AG04450 (cell line): ENCODE data around the gene CXXC4. TPM values are rescaled to one million over a fixed set of nuclear protein-coding genes. Genes with fewer than 3 reads are reported as not detected.

Experiments
- CTCF ChIA-PET: fragments of 300-600, 350-600 bp; formaldehyde crosslinking; extraction: SDS; loops from one replicate; lab custom pipeline; 2022; ENCODE audit warnings: antibody characterized with exemption, inconsistent platforms; lab: Charles Lee
- POLR2A ChIA-PET: fragments of 350-600 bp; formaldehyde crosslinking; extraction: SDS; loops from one replicate; lab custom pipeline; 2021; ENCODE audit warnings: antibody characterized with exemption, inconsistent platforms; lab: Yijun Ruan, JAX
- DNase-seq: peaks from one replicate; pipeline ENCODE4 v3.0.0-alpha.2; 2011; ENCODE audit warnings: low read depth, low spot score
- H3K27ac ChIP-seq: one replicate; pipeline ENCODE4 v1.5.1; 2012; ENCODE audit warnings: low read depth, low read length, control low read depth
- H3K27me3 ChIP-seq: one replicate; pipeline ENCODE4 v1.6.0; 2012; ENCODE audit warnings: low read length; ENCODE audit not compliant: control insufficient read depth, insufficient read depth
- H3K4me3 ChIP-seq: 2 replicates; pipeline ENCODE4 v1.5.1; 2011; ENCODE audit warnings: mild to moderate bottlenecking, low read depth, low read length, control low read depth
- H3K9me3 ChIP-seq: 2 replicates; pipeline ENCODE4 v1.5.1; 2012; ENCODE audit warnings: low read length; ENCODE audit not compliant: control insufficient read depth, insufficient read depth
- polyA plus RNA-seq: library from polyadenylated mRNA; depleted of rRNA; stranded (reverse); fragments of >200 nt; gene quantifications from 2 replicates; pipeline ENCODE4 v1.2.3, GENCODE V29; 2011
- TF ChIP-seq, protein P1 (sequence below): IDR thresholded peaks from 2 replicates; pipeline ENCODE4 v1.5.1; 2011; ENCODE audit warnings: low read depth, low read length, control low read depth, inconsistent platforms

Gene CXXC4
- polyA plus RNA-seq, 1 experiment: 0.02 TPM

DNA sequence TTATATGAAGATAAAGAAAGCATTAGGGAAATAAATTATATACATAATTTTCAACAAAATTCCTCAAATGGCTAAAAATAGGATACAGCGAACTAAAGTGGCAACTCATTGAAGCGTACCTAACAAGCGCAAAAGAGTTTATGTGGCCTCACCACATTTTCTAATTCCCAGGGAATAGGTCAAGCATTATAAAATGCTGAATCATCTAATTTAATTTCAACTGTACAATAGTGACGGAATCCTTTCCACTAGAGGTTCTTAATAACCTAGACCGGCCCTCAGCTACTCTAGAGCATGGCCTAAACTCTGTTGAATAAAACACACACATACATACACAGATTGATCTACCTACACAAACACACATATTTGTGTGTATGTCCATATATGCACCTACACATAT is 29.1 kb downstream of the CXXC4 start:
- no peak overlapping the region for H3K4me3 ChIP-seq
- TF ChIP-seq, protein P1, sequence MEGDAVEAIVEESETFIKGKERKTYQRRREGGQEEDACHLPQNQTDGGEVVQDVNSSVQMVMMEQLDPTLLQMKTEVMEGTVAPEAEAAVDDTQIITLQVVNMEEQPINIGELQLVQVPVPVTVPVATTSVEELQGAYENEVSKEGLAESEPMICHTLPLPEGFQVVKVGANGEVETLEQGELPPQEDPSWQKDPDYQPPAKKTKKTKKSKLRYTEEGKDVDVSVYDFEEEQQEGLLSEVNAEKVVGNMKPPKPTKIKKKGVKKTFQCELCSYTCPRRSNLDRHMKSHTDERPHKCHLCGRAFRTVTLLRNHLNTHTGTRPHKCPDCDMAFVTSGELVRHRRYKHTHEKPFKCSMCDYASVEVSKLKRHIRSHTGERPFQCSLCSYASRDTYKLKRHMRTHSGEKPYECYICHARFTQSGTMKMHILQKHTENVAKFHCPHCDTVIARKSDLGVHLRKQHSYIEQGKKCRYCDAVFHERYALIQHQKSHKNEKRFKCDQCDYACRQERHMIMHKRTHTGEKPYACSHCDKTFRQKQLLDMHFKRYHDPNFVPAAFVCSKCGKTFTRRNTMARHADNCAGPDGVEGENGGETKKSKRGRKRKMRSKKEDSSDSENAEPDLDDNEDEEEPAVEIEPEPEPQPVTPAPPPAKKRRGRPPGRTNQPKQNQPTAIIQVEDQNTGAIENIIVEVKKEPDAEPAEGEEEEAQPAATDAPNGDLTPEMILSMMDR: no peak
- DNase-seq: no peak
- CTCF ChIA-PET: no interaction called here
- H3K27me3 ChIP-seq: no peaks in the 10 kb centered on the region
- H3K27ac ChIP-seq: no peak overlapping the region
- no peaks in the 10 kb centered on the region for H3K9me3 ChIP-seq
- POLR2A ChIA-PET: no interaction called here

DNA sequence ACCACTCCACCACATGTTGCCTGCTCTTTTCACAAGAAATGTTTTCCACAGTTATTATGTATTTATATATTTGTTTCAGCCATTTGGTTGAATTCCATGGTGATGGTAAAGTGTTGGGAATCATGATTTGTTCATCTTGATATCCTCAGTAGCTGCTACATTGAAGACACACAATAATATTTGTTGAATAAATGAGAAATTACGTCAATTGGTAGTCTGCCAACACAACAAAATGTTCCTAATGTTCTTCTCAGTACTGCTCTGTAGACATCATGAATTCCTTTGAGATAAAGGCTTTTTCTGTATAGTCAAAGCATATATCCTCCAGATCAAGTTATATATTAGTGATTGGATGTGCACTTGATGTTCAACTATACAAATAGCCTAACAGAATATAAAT is 29.5 kb downstream of the CXXC4 start:
- POLR2A ChIA-PET: no interaction called here
- Histone ChIP-seq H3K27ac (no peak overlapping the region), H3K9me3 (no peaks in the 10 kb centered on the region), H3K4me3 (no peak overlapping the region), H3K27me3 (no peaks in the 10 kb centered on the region)
- CTCF ChIA-PET: no interaction called here
- no peak for DNase-seq
- TF ChIP-seq, protein P1: no peak

DNA sequence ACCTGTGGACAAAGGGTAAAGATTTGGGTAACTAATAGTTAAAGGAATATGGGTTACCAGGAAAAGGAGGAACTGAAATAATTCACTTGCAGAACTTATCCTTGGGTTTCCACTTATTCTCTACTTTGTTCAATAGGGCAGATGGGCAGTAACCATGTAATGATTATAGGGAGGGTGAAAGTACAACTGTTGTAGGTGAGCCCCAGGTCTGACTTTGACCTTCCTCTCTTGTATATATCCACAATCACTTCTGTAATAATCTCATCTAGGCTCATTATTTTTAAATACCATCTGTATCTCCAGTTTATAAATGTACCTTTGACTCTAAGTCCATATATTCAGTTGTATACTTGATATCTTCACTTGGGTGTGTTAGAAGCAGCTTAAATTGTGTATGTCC is 32.1 kb downstream of the CXXC4 start:
- CTCF ChIA-PET: no interaction called here
- Histone ChIP-seq H3K27me3 (no peaks in the 10 kb centered on the region), H3K4me3 (no peak overlapping the region), H3K27ac (no peak overlapping the region), H3K9me3 (no peaks in the 10 kb centered on the region)
- TF ChIP-seq, protein P1: no peak
- no peak for DNase-seq
- POLR2A ChIA-PET: no interaction called here

DNA sequence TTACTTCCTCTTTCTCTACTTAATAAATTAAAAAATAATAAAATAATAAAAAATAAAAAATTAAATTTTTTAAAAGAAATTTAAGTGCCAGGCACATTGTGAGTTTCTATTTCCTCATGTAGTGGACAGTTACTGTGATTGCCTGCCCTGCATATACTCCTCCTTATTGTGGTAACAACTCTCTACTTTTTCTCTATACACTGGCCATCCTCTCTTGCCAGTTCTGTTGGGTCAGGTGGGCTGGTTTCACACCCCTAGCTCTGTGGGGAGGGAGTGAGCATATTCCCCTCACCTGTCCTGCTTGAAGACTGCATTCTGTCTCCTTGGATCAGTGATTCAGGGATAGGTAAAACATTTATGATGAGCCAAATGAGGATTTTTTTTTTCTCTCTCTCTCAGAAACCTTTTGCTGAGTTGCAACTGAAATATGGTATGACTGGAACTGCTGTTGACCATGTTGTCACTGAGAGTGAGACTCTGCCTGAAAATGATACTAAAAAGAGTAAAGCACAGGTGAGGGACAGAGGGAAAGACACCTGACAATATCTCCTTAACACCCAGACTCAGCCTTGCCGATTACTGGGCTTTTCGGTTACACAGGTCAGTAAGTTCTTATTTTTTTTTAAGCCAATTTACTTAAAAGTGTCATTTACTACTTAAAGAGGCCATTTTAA is 37.2 kb downstream of the CXXC4 start:
- CTCF ChIA-PET: no interaction called here
- POLR2A ChIA-PET: no interaction called here
- no peak for DNase-seq
- Histone ChIP-seq H3K27me3 (no peaks in the 10 kb centered on the region), H3K27ac (no peak overlapping the region), H3K4me3 (no peak overlapping the region), H3K9me3 (no peaks in the 10 kb centered on the region)
- TF ChIP-seq, protein P1: no peak

DNA sequence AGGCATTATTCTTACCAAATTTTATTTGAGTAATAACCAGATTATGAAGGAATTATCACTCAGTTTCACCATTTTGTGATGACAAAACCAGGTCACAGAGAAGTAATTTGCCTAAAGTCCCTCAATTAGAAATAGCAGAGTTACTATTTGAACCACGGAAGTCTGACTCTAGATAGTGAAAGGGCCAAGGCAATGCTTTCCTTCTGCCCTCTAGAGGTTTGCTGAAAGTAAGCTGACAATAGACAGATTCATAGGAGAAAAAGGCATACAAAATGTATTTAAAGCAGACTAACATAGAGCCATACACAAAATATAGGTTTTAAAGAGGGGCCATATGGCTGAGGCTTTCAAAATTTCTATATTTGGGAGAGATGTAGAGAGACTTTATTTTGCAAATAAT is 43.1 kb downstream of the CXXC4 start:
- no peaks in the 10 kb centered on the region for H3K27me3 ChIP-seq
- no peak overlapping the region for H3K27ac ChIP-seq
- POLR2A ChIA-PET: no interaction called here
- CTCF ChIA-PET: no interaction called here
- no peak overlapping the region for H3K4me3 ChIP-seq
- DNase-seq: no peak
- TF ChIP-seq, protein P1: peak; percentile 29; the same call in 1 of the 2 replicates
- H3K9me3 ChIP-seq: no peaks in the 10 kb centered on the region
